BLaER1 treated with 17β-estradiol and CSF1 and Interleukin-3, amounts not matched to agents 10 nM and 100 nM (cell line): ENCODE data around the gene NAPEPLD.

ENCODE experiments used
- H3K27ac ChIP-seq, 11 experiments: shearing (Covaris generic); formaldehyde crosslinking; 2 replicates each; pipeline ENCODE4 v1.8.1; 2022
- H3K27me3 ChIP-seq, 11 experiments: shearing (Covaris generic); formaldehyde crosslinking; 2 replicates each; pipeline ENCODE4 v1.8.1; 2022
- H3K36me3 ChIP-seq, 11 experiments: shearing (Covaris generic); formaldehyde crosslinking; 2 replicates each; pipeline ENCODE4 v1.8.1; 2022
- H3K4me1 ChIP-seq, 10 experiments: shearing (Covaris generic); formaldehyde crosslinking; 2 replicates each; pipeline ENCODE4 v1.8.1; 2022
- H3K4me2 ChIP-seq, 11 experiments: shearing (Covaris generic); formaldehyde crosslinking; 2 replicates each; pipeline ENCODE4 v1.8.1; 2022
- H3K4me3 ChIP-seq, 10 experiments: shearing (Covaris generic); formaldehyde crosslinking; 2 replicates each; pipeline ENCODE4 v1.8.1; 2022
- H3K9ac ChIP-seq, 11 experiments: shearing (Covaris generic); formaldehyde crosslinking; 2 replicates each; pipeline ENCODE4 v1.8.1; 2022
- H3K9me3 ChIP-seq, 11 experiments: shearing (Covaris generic); formaldehyde crosslinking; replicated peaks in 1 of 11; 2 replicates each; pipeline ENCODE4 v1.8.1; 2022
- H4K20me1 ChIP-seq, 11 experiments: shearing (Covaris generic); formaldehyde crosslinking; 2 replicates each; pipeline ENCODE4 v1.8.1; 2022
- Cebpa-rat ChIP-seq, 11 experiments: shearing (Covaris generic); IDR thresholded peaks; 2 replicates each; pipeline ENCODE4 v1.8.1; 2022

Gene NAPEPLD

GRCh38 chr7:103142494-103142893, 6.4 kb downstream of the NAPEPLD start:
- no peak for TF ChIP-seq Cebpa-rat (IDR thresholded peaks at IDR 0.05)
- Histone ChIP-seq H3K4me2 (peak overlapping the region in 1 of 11 experiments; percentile 33; a peak in 3 of 22 replicates), H3K9ac (no peak overlapping the region), H3K27me3 (no peaks in the 10 kb centered on the region), H3K27ac (no peak overlapping the region), H3K4me3 (no peak overlapping the region), H3K4me1 (peaks cover 11 to 23% (median 14%) of the 10 kb centered on the region in 10 experiments), H3K9me3 (peaks cover 0 to 21% (median 14%) of the 10 kb centered on the region in 11 experiments; a peak in 18 of 22 replicates), H4K20me1 (no peaks in the 10 kb centered on the region), H3K36me3 (peaks cover 0 to 24% (median 14%) of the 10 kb centered on the region in 11 experiments; a peak in 15 of 22 replicates)

- H4K20me1 ChIP-seq, result no peaks in the 10 kb centered on the region
- H3K27me3 ChIP-seq, result no peaks in the 10 kb centered on the region
- peak overlapping the region in 2 of 11 experiments; percentile 19 to 33; a peak in 3 of 22 replicates for H3K4me2 ChIP-seq
- no peak overlapping the region for H3K9ac ChIP-seq
- H3K4me1 ChIP-seq, result peaks cover 5 to 17% (median 8%) of the 10 kb centered on the region in 10 experiments; a peak in 18 of 20 replicates
- H3K4me3 ChIP-seq, result no peak overlapping the region
- peaks cover 0 to 24% (median 14%) of the 10 kb centered on the region in 11 experiments; a peak in 15 of 22 replicates for H3K36me3 ChIP-seq
- no peak overlapping the region for H3K27ac ChIP-seq
- H3K9me3 ChIP-seq, result peaks cover 0 to 21% (median 14%) of the 10 kb centered on the region in 11 experiments; a peak in 18 of 22 replicates
- TF ChIP-seq Cebpa-rat (IDR thresholded peaks at IDR 0.05), result no peak
Measured at GRCh38 chr7:103141753-103142404, 7.0 kb downstream of the NAPEPLD start.

DNA sequence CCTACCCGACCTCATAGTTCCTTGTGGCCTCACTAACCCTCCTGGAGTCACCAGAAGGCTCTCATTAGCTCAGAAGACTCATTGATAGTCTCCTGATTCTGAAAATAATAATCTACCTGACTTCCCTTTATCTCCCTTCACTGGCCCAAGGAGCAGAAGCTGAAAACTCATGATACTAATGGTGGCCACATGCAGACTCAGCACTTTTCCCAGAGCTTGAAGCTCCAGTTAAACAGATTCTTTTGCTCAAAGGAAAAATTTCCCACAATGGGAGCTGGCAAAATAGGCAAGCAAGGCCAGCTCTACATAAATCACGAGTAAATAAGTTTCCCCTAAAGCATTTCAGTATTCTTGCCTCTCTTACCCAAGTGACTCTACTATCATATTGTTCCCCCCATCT, 8.2 kb downstream of the NAPEPLD start:
- Histone ChIP-seq H3K36me3 (peaks cover 0 to 24% (median 14%) of the 10 kb centered on the region in 11 experiments; a peak in 15 of 22 replicates), H3K4me3 (no peak overlapping the region), H3K9me3 (peaks cover 0 to 21% (median 14%) of the 10 kb centered on the region in 11 experiments; a peak in 18 of 22 replicates), H3K9ac (no peak overlapping the region), H3K4me2 (0 out of 22 replicates have a peak overlapping the region, but pooled peaks of 1 of the 11 experiments have one; percentile 11), H4K20me1 (no peaks in the 10 kb centered on the region), H3K27me3 (no peaks in the 10 kb centered on the region), H3K4me1 (peaks cover 0 to 12% (median 0%) of the 10 kb centered on the region in 10 experiments; a peak in 6 of 20 replicates), H3K27ac (no peak overlapping the region)
- TF ChIP-seq Cebpa-rat (IDR thresholded peaks at IDR 0.05), result no peak

DNA sequence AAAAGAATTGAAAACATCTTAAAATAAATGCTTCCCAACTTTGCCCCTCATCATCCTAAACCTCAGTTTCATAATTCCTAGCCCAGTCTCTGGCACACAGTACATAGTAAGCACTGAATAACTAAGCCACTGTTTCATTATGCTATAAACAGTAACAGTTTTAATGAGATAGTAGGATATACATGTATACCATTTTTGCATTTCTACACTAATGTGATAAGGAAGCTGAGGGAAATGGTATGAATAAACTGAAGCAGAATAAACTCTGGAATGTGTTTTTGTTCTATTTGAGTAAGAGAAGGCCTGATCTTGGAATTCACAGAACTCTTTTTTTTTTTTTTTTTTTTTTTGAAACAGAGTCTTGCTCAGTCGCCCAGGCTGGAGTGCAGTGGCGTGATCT, 8.8 kb downstream of the NAPEPLD start:
- peaks cover 0 to 12% (median 0%) of the 10 kb centered on the region in 10 experiments; a peak in 6 of 20 replicates for H3K4me1 ChIP-seq
- no peaks in the 10 kb centered on the region for H3K27me3 ChIP-seq
- H3K9ac ChIP-seq, result no peak overlapping the region
- no peaks in the 10 kb centered on the region for H4K20me1 ChIP-seq
- H3K27ac ChIP-seq, result no peak overlapping the region
- H3K9me3 ChIP-seq, result peaks cover 0 to 21% (median 14%) of the 10 kb centered on the region in 11 experiments; a peak in 18 of 22 replicates
- no peak for TF ChIP-seq Cebpa-rat (IDR thresholded peaks at IDR 0.05)
- H3K4me2 ChIP-seq, result no peak overlapping the region
- H3K4me3 ChIP-seq, result no peak overlapping the region
- H3K36me3 ChIP-seq, result peaks cover 0 to 24% (median 14%) of the 10 kb centered on the region in 11 experiments; a peak in 15 of 22 replicates

- no peak overlapping the region for H3K4me3 ChIP-seq
- H3K4me2 ChIP-seq, result no peak overlapping the region
- H3K9ac ChIP-seq, result no peak overlapping the region
- H3K27ac ChIP-seq, result no peak overlapping the region
- peaks cover 0 to 16% (median 13%) of the 10 kb centered on the region in 10 experiments; a peak in 12 of 20 replicates for H3K4me1 ChIP-seq
- H3K27me3 ChIP-seq, result no peaks in the 10 kb centered on the region
- no peaks in the 10 kb centered on the region for H3K9me3 ChIP-seq
- TF ChIP-seq Cebpa-rat (IDR thresholded peaks at IDR 0.05), result no peak
- H4K20me1 ChIP-seq, result no peaks in the 10 kb centered on the region
- H3K36me3 ChIP-seq, result peaks cover 0 to 4% (median 0%) of the 10 kb centered on the region in 11 experiments; a peak in 1 of 22 replicates
Measured at GRCh38 chr7:103134836-103135554, 13.9 kb downstream of the NAPEPLD start.

DNA sequence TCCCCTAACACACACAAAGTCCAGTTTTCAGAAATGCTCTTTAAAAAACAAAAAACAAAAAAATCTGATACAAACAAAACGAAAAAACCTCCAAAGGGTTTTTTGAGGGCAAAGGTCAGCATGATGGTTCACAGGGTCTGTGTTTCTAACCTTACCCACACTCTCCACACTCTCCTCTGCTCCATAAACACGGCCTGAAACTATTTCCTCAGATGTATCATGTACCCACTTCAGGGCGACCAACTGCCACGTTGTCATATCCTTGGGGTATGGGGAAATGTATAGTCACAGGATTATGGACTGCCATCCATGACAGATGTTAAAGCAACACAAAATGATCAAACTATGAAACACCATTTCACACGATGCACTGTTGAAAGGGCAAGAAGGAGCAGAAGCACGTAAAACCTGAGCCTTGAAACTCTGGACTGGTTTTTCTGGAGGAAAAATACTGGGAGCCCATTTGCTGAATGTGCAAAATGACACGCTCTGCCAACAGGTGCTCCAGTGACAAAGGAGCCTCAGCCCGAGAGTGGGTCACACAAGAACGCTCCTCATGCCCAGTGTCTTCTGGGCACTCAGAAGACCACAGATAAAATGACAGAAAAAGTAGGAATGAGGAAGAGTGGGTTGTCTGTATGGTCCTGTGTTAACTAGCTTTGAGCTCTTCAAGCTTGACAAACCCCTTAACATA, 15.8 kb downstream of the NAPEPLD start:
- peaks cover 4 to 9% (median 6%) of the 10 kb centered on the region in 11 experiments; a peak in 21 of 22 replicates for H3K36me3 ChIP-seq
- no peak overlapping the region for H3K9ac ChIP-seq
- H3K27ac ChIP-seq, result no peak overlapping the region
- no peaks in the 10 kb centered on the region for H3K9me3 ChIP-seq
- H3K4me1 ChIP-seq, result peaks cover 0 to 16% (median 13%) of the 10 kb centered on the region in 10 experiments; a peak in 12 of 20 replicates
- peak overlapping the region in 5 of 11 experiments; percentile 12 to 35 (median 17); a peak in 9 of 22 replicates for H3K4me2 ChIP-seq
- H4K20me1 ChIP-seq, result no peaks in the 10 kb centered on the region
- TF ChIP-seq Cebpa-rat (IDR thresholded peaks at IDR 0.05), result no peak
- H3K4me3 ChIP-seq, result no peak overlapping the region
- H3K27me3 ChIP-seq, result no peaks in the 10 kb centered on the region

DNA sequence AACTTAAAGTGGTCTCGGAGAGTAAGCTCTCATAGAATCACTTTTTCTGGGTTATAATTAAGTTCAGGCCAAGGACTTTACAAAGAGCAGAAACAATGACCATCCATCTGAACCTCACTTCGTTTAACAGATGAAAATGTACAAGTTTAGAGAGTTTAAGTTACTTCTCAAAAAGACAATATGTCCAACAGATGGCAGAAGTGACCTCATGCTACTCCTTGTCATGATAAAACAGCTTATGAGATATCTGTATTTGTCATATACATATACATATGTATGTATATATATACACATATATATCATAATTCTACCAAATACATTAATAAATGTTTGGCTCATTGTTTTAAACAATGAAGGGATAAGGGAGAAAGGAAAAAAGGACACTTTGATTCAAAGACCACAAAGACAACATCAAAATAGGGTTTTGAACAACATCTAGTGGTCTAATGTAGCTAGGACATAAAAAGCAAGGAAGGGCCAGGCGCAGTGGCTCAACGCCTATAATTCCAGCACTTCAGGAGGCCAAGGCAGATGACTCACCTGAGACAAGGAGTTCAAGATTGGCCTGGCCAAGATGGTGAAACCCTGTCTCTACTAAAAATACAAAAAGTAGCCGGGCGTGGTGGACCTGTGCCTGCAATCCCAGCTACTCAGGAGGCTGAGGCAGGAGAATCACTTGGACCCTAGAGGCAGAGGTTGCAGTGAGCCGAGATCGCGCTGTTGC, 17.8 kb downstream of the NAPEPLD start:
- Histone ChIP-seq H3K4me3 (no peak overlapping the region), H3K27ac (no peak overlapping the region), H4K20me1 (no peaks in the 10 kb centered on the region), H3K27me3 (no peaks in the 10 kb centered on the region), H3K36me3 (peaks cover 13 to 30% (median 23%) of the 10 kb centered on the region in 11 experiments; a peak in 21 of 22 replicates), H3K4me1 (peaks cover 0 to 16% (median 13%) of the 10 kb centered on the region in 10 experiments; a peak in 12 of 20 replicates), H3K9me3 (no peaks in the 10 kb centered on the region), H3K4me2 (no peak overlapping the region), H3K9ac (no peak overlapping the region)
- TF ChIP-seq Cebpa-rat (IDR thresholded peaks at IDR 0.05), result no peak
